ENCODE data around the gene ERCC3. TPM values are rescaled to one million over a fixed set of nuclear protein-coding genes. Genes with fewer than 3 reads are reported as not detected.

ERCC3 gene
- total and polyA plus RNA-seq, 12 donors = 15.8 to 27.4 (median 22.8) TPM

GRCh38 chr2:127277028-127277427, 16.9 kb downstream of the ERCC3 start:
- Histone ChIP-seq H3K36me3 (peaks cover 0 to 100% (median 57%) of the 10 kb centered on the region in 9 donors), H3K9me3 (no peaks in the 10 kb centered on the region), H3K4me1 (peaks cover 0 to 15% (median 0%) of the 10 kb centered on the region in 9 donors), H3K27me3 (no peaks in the 10 kb centered on the region), H3K4me3 (no peak overlapping the region), H3K27ac (no peak overlapping the region)
- WGBS, 2 donors = 91 to 98% methylated on average over 2 of the region's 2 CpGs
- DNase-seq (no peak), ATAC-seq (no peak)
- no peak for TF ChIP-seq CTCF (IDR thresholded peaks at IDR 0.05)
- intact Hi-C loops (cut with DNase I) = no loop called here

GRCh38 chr2:127275789-127276188, 18.2 kb downstream of the ERCC3 start:
- no peaks in the 10 kb centered on the region for H3K9me3 ChIP-seq
- TF ChIP-seq CTCF (IDR thresholded peaks at IDR 0.05) = no peak
- ATAC-seq (no peak), DNase-seq (no peak)
- peaks cover 0 to 100% (median 66%) of the 10 kb centered on the region in 9 donors for H3K36me3 ChIP-seq
- 84 to 92% methylated on average over 9 of the region's 9 CpGs for WGBS, 2 donors
- no peak overlapping the region for H3K4me3 ChIP-seq
- H3K27ac ChIP-seq = no peak overlapping the region
- peaks cover 0 to 15% (median 0%) of the 10 kb centered on the region in 9 donors for H3K4me1 ChIP-seq
- intact Hi-C loops (cut with DNase I) = no loop called here
- H3K27me3 ChIP-seq = no peaks in the 10 kb centered on the region

- ATAC-seq (no peak), DNase-seq (no peak)
- H3K36me3 ChIP-seq = peaks cover 0 to 100% (median 67%) of the 10 kb centered on the region in 9 donors
- H3K9me3 ChIP-seq = no peaks in the 10 kb centered on the region
- no peak overlapping the region for H3K27ac ChIP-seq
- 93 to 97% methylated on average over 3 of the region's 3 CpGs for WGBS, 2 donors
- no peak for TF ChIP-seq CTCF (IDR thresholded peaks at IDR 0.05)
- no peaks in the 10 kb centered on the region for H3K27me3 ChIP-seq
- intact Hi-C loops (cut with DNase I) = no loop called here
- H3K4me3 ChIP-seq = no peak overlapping the region
- H3K4me1 ChIP-seq = peaks cover 0 to 15% (median 0%) of the 10 kb centered on the region in 9 donors
Observed at GRCh38 chr2:127275356-127275755, 18.6 kb downstream of the ERCC3 start.

GRCh38 chr2:127270663-127271062, 23.3 kb downstream of the ERCC3 start:
- Histone ChIP-seq H3K27ac (no peak overlapping the region), H3K4me1 (no peaks in the 10 kb centered on the region), H3K27me3 (no peaks in the 10 kb centered on the region), H3K9me3 (no peaks in the 10 kb centered on the region), H3K4me3 (no peak overlapping the region), H3K36me3 (peaks cover 0 to 96% (median 68%) of the 10 kb centered on the region in 9 donors)
- no peak for DNase-seq
- intact Hi-C loops (cut with DNase I) = no loop called here
- no peak for TF ChIP-seq CTCF (IDR thresholded peaks at IDR 0.05)
- WGBS, 2 donors = 97 to 99% methylated on average over 5 of the region's 5 CpGs
- ATAC-seq = peak in 1 of 8 donors; percentile 26

Measured in heart right ventricle (tissue), 16 donors.